DMS153 (cell line): ENCODE measurements around the gene LGI4.
"Not testable (repeated sequence)": the region's sequence is repeated elsewhere in the genome, so short reads cannot be mapped to it uniquely, and the experiment has no call there.

Experiments used
- DNase-seq: peaks from one replicate; lab custom pipeline; 2025; lab: John Stamatoyannopoulos, UW

LGI4 gene

DNA sequence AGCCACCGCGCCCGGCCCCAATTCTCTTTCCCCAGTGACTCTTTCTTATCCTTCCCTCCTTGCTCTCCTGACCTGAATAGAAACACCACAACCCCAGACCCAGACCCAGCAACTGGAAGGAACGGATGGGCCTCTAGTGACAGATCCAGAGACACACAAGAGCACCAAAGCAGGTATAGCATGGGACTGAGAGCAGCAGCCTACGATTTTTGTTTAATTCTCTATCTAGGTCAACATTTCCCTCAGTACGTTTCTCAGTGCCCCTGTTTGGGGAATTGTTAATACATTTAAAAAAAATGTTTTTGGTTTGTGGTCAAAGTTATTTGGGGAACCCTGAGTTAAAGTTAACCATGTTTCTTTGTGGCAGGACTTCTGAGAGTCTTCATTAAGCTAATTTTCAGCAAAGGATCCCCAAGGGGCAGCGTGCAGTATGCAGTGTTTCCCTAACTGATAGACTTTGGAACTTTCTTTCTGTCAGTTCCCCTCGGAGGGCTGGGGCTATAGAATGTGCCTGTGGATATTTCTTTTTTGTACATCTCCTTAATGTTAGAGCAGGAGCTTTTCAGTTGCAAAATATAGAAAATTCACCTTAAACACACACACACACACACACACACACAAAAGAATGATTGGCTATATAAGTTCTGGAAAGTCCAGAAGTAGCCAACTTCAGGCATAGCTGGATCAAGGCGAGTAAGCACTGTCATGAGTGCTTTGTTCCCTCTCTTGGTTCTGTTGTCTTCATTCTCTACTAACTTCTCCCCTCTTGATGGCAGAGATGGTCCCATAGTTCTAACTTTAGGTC, 26.0 kb upstream of the LGI4 start:
- DNase-seq: no peak

DNA sequence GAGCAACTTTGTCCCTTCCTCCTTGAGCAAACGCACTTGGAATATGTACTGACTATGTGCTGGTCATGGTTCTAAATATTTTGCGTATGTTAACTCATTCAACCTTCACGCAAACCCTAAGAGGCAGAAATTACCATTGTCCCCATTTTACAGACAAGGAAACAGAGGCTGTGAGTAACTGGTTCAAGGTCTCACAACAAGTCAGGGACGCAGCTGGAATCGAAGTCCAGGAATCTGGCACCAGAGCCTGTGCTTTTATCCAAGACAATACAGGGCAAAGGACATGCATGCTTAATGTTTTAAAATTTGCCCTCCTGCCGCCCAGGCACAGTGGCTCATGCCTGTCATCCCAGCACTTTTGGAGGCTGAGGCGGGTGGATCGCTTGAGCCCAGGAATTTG, 24.7 kb upstream of the LGI4 start:
- DNase-seq: no peak

DNA sequence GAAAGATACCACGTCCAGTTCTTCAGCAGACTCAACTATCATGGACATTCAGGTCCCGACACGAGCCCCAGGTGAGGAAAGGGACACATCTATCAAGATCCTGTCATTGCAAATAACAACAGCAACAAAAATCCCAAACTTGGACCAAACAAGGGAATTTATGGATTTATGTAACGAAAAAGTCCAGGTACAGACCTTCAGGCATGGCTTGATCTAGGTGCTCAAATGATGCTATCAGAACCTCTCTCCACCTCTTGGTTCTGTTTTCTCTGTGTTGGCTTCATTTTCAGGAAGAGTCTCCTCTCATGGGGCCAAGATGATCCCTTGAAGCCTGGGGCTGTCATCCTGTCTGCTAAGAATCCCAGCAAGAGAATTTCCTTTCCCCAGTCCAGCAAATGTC, 22.6 kb upstream of the LGI4 start:
- no peak for DNase-seq

DNA sequence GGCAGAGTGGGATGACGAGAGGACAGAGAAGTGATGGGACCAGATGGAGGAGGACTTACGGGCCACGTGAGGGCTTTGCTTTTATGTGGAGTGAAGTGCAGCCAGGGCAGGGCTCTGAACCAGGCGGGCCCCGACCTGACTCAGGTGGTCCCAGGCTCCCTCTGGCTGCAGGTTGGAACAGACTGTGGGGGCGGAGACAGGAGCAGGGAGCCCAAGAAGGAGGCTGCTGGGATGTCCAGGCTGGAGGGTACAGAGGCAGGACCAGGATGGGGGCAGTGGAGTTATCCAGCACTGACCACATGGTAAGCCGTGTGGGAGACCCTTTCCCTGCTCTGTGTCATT, 21.8 kb upstream of the LGI4 start:
- DNase-seq: no peak

DNA sequence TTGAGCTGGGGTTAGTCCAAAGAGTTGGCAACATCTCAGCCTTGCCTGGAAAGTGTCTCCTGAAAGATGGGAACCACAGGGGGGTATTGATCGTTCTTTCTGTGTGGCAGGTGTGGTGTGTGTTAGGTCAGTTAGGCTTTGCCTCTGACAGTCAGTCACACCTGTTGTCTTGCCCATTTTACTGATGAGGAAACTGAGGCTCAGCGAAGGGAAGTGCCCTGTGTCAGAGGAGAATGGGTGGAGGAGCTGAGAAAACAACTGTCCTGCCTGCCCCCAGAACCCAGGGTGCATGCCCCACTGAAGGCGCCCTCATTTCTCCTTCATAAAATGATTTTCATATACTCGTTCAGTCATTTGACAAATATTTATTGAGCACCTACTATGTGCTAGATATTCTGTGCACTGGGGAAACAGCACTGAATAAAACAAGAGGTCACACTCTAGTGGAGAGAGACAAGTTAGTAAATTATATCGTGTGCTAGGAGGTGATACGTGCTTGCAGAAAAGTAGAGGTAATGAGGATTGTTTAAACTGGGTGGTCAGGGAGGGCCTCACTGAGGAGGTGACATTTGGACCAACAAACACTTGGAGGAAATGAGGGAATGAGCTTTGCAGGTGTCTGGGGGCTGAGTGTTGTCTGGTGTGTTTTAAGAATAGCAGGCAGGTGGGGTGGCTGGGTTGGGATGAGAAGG, 21.3 kb upstream of the LGI4 start:
- DNase-seq: no peak

DNA sequence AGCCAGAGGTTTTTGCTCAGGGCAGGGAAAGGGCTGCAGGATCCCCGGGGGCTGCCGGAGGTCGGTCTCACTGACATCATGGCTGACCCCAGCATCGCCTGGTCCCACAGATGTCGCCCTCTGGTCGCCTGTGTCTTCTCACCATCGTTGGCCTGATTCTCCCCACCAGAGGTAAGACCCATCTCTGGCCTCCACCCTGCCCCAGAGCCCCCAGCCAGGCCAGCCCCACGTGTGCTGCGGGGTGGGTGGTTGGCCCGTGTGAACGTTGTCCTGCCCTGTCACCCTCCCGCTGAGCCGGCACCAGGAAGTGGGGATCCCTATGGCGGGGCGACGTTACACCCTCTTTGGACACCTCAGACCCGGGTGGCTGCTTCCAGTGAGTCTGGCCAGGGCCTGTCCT, 20.6 kb upstream of the LGI4 start:
- DNase-seq: no peak

DNA sequence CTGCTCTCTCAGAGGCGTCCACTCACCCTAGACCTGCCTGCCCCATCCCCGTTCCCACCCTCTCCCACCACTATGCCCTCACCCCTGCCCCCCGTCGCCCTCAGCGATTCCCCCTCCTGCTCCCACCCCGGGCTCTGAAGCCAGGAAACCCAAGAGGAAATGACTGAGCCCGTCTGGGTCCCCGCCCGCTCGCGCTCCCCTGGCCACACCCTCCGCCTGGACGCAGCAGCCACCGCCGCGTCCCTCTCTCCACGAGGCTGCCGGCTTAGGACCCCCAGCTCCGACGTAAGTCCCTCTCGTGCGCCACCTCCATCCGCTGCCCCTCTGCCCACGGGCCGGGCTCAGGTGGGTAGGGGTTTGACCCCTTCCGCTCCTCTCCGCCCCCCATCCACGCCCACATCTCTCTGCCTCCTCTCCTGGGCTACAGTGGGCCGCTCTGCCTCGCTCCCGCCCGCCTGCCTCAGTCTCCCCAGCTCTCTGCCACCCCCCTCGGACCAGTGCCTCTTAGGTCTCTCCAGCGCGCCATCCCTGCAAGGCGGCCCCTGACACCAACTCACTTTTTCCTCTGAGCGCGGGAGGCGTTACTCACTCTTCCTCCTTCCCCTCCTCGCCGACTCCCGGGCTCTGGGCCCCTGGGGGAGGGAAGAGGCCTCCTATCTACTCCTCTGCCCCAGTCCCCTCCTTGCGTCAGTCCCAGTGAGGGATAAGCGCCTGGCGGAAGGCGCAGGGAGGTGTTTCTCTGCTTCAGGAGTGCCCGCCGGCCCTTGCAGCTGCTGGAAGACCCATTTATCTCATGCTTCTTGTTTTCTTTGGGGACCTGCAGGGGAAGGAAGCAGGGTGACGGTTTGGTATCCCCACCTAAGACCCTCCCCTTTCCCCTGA, 19.9 kb upstream of the LGI4 start, which contains the start of gene FXYD5:
TSS of gene FXYD5 (plus strand) at position 211 of the 882 bp plus-strand sequence. CDS start 816 bp downstream, outside the sequence.
- DNase-seq: no peak

DNA sequence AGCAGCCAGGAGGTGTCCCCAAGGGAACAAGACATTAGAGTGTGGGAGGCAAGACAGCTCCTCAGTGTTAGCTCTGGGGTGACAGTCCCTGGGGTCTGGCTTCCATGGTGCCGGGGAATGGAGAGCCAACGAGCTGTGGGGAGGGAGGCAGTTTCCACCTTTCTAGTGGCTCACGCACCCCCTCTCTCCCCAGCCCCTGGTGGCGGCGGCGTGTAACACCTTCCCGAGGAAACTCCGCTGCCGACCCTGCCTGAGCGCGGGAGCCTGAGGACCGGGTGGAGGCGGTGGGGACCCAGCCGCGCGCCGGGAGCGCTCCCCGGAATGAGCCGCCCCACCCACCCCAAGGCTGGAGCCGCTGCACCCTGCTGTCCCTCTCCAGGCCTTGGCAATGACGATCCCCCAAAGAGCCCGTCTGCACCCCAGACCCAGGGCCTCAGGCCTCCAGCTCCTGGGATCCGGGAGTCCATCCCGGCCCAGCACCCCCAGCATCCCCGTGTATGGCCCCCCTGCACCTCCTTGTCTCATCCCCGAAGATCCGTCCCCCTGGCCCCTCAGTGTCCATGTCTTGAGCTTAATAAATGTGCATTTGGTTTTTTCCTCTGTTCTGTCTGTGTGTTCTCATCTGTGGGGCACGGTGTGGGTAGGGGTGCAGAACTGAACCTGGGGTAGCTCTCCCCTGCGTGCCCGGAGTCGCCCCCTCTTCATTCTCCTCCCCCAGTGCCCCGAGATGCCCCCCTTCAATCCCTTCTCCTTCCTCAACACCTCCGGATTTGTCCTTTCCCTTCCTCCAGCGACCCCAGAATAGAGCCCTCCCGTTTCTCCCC, 19.1 kb upstream of the LGI4 start:
- DNase-seq: no peak

DNA sequence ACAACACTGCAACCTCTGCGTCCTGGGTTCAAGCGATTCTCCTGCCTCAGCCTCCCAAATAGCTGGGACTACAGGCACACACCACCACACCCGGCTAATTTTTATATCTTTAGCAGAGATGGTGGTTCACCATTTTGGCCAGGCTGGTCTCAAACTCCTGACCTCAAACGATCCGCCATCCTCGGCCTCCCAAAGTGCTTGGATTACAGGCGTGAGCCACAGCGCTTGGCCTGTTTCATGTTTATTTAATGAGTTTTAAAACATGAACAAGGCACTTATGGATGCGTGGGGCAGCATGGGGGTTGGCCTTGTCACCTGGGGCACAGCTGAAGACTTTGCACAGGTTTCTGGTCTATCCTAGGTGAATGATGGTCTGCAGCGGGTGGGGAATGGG, 18.3 kb upstream of the LGI4 start:
- not testable (repeated sequence) for DNase-seq

DNA sequence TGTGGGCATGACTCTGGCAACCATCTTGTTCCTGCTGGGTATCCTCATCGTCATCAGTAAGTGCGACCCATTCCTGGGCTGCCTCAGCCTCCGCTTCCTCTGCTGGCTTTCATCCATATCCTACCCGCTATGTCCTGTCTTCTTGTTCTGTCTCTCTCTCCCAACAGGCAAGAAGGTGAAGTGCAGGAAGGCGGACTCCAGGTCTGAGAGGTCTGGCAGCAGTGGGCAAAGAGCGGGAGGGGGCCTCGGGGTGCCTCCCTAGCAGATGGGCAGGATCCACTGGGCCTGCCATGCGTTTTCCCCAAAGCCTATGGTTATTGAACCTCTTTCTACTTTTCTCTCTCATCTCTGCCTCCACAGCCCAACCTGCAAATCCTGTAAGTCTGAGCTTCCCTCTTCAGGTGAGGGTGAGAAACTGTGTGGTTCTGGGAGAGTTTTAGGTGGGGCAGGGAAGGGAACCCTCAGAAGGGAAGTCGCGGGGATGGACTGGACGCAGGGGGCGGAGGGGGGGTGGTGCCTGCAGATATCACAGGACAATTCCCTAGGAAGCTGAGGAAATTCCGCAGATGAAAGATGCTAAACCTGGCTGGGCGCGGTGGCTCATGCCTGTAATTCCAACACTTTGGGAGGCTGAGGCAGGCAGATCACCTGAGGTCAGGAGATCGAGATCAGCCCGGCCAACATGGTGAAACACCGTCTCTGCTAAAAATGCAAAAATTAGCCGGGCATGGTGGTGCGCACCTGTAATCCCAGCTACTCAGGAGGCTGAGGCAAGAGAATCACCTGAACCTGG, 16.6 kb upstream of the LGI4 start:
- no peak for DNase-seq

DNA sequence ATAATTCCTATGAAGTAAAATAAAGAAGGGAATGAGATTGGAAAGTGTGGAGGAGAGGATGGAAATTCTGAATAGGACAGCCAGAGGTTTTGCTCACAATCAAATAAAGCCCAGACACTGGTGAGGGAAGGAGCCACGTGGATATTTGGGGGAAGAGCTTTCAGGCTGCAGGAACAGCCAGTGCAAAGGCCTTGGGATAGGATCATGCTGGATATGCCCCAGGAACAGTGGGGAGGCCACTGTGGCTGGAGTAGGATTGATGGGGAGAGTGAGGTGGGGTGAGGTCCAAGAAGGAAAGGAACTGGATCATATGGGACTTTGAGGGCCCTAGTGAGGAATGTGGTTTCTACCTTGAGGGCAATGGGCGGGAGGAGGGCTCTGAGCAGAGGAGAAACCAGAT, 15.6 kb upstream of the LGI4 start:
- no peak for DNase-seq

DNA sequence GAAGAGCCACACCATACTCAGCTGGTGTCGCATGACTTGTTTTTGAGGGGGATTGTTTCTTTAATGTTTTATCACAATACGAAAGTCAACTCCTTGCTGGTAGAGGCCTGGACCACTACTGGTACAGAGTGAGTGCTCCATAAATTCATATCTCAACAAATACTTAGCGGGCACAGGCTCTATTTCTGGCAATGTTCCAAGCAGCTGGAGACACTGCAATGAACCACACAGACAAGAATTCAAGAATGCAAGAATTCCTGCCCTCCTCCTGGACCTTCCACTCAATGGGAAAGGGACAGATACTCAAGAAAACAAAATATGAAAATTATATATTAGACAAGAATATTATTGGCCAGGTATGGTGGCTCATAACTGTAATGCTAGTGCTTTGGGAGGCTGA, 14.6 kb upstream of the LGI4 start:
- no peak for DNase-seq

DNA sequence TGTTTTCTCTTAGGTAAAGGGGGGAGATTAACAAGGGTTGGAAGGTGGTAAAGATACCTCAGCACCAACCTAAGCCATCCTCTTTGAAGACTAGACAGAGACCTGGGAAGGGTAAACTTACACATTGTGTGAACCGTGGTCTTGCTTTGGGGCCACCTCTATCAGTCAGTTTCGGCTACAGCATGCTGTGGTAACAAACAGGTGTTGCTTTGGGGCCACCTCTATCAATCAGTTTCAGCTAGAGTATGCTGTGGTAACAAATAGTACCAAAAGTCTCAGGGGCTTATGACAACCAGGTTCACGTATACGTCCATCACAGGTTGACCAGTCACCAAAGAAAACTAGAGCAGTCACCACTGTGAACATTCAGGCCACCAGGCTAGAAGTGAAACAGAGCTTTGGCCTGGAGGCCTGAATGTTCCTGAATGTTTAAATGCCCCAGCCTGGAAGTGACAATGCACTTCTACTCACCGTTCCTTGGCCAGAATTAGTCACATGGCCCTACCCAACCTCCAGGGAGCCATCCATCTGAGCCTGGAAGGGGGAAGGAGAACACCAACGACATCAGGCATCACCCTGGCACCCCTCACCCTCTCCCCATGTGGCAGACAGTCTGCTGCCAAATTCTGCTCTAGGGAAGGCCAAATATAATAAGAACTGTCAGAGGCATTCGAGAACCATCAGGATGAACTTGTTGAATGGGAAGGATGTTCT, 12.0 kb upstream of the LGI4 start:
- DNase-seq: no peak

DNA sequence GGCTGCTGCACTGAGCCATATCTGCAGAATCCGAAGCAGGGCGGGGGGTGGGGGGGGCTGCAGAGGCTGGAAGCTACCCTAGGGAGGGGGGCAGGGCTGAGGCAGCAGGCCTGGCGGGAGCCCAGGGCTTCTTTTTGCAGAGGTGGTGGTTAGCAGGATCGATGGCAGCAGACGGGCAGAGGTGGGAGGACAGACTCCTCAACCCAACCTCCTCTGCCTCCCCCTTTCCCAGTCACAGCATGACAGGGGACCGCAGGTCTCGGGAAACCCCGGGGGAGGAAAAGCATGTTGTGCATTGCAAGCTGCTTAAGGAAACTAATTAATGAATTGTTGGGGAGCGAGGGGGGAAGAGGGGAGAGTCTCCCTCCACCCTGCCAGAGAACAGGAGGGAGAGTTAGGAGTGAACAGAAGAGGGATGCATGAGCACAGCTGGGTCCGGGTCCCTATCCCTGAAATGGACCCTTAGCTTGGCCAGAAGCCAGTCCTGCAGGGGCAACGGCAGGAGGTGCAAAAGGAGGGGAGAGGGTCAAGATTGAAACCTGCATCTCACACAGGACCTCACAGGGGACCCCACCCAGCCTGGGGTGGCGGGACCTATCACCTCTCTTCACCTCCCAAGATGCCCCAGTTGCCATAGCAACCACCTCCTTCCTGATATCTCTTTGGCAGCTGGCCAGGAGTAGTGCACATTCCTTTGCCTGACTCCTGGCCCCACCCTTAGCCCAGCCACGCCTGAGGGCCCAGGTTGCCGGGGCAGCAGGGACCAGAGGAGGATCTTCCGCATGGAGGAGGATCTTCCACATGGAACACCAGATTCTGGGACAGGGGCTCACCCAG, 10.0 kb upstream of the LGI4 start:
- no peak for DNase-seq

DNA sequence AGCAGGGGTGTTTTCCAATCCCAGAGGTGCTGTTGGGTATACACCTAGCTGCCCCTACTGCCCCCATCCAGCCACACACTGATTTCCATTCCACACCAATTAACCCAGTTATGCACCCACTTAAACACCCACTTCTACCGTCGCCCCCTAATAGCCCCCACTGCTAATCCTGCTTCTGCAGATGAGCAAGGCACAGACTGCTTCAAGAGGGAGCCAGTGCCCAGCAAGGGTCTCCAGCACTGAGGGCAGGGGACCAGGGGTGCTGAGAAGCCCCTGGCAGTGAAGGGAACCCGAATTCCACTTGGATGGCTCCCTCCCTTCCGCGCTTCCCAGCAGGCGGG, 9.4 kb upstream of the LGI4 start:
- no peak for DNase-seq

DNA sequence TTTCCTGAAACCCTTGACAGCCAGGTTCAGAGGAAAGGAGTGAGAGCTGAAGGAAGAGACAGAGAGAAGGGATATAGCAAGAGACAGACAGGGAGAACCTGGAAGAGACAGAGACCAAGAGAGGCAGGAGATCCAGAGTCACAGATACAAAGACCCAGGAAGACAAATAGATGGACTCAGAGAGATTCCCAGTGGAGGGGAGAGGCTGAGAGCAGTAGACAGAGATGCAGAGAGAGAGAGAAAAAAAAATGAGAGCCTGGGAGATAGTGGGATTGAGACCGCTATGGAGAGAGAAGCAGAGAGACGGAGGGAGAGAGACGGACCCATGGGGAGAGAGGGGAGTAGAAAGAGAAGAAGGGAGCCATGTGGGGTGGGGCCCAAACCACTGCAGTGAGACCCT, 9.0 kb upstream of the LGI4 start:
- no peak for DNase-seq

DNA sequence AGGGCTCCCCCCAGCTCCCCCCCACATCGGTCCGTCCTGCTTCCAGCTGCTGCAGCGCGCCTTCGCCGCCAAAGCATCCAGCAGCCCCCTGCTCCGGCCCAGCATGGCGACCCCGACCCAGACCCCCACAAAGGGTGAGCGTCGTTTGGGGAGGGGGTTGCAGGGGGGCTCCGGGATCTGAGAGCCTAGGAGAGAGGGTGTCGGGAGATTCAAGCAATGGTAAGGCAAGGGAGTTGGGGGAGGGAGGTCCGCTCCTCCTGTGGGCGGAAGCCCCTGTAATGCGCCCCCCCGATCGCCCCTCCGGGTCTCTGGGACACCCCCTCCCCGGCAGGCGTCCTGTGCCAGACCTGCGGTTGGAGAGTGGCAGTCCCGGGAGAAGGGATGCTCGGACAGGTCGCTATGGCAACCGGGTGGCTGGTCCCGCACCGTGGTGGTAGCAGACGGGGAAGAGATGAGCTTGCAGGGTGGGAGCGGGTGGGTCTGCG, 8.4 kb upstream of the LGI4 start, which contains the start of gene FXYD7:
TSS of gene FXYD7 (plus strand) at position 25 of the 485 bp plus-strand sequence. CDS start at position 104, 79 bp downstream.
- no peak for DNase-seq

DNA sequence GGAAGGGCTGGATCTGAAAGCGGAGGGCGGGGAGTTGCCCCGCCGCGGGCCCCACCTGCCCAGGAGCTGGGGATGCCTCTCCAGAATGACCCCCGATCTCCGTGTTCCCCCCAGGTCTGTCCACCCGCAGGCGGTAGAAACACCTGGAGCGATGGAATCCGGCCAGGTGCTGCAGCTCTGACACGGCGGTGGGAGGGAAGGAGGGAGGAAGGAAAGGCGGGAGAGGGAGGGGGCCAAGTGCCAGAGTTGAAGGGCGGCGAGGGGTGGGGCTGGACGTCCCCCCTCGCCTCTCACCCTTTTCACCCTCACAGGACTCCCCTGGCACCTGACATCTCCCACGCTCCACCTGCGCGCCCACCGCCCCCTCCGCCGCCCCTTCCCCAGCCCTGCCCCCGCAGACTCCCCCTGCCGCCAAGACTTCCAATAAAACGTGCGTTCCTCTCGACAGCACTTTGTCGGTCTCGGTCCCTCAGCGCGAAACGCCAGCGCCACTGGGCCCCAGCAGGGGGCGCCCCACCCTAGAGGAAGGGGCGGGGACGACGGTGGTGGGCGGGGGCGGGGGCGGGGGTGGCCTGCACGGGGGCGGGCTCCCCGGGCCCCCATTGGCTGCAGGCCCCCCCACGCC, 7.9 kb upstream of the LGI4 start:
- no peak for DNase-seq
